Measurements from ENCODE around the gene SNHG17.

DNA sequence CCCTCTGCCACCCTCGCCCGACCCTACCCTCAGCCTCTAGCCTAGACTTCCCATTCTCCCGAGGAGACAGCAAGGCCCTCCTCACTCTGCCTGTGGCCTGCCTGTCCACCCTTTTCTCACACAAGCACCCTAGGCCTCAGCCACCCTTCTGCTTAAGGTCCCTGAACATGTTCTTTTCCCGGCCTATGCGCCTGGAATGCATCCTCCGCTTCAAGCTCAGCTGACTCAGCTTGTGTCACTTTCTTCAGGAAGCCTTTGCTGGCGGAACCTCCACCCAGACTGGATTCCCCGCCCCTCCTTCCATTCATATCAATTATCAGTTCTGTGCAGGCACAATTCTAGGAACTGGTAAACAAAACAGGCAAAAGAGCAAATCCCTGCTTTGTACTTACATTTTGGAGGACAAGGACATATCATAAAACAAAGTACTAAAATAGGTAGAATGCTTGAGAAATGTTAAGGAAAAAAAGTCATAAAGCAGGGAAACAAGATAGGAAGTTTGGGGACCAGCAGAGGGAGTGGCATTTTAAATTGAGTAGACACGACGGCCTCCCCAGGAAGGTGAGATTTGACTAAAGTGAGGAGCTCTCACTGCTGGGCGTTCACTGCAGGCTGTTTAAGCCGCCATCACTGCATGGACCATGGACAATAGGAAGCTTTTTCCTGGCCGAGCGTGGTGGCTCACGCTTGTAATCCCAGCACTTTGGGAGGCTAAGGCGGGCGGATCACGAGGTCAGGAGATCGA lies 17.9 kb upstream of the SNHG17 start:
- TF ChIP-seq, protein P1, sequence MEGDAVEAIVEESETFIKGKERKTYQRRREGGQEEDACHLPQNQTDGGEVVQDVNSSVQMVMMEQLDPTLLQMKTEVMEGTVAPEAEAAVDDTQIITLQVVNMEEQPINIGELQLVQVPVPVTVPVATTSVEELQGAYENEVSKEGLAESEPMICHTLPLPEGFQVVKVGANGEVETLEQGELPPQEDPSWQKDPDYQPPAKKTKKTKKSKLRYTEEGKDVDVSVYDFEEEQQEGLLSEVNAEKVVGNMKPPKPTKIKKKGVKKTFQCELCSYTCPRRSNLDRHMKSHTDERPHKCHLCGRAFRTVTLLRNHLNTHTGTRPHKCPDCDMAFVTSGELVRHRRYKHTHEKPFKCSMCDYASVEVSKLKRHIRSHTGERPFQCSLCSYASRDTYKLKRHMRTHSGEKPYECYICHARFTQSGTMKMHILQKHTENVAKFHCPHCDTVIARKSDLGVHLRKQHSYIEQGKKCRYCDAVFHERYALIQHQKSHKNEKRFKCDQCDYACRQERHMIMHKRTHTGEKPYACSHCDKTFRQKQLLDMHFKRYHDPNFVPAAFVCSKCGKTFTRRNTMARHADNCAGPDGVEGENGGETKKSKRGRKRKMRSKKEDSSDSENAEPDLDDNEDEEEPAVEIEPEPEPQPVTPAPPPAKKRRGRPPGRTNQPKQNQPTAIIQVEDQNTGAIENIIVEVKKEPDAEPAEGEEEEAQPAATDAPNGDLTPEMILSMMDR (IDR thresholded peaks at IDR 0.05) = no peak
- TF ChIP-seq POLR2A (IDR thresholded peaks at IDR 0.05) = no peak
